Spleen (tissue), 7 donors: Measurements from ENCODE around the gene GNAO1.

ENCODE experiments used
- CTCF ChIP-seq, 11 experiments: fragments of 200-600 bp in 7 of 11; fragments of 450-650 bp in 4 of 11; sonication (generic) in 4 of 11; IDR thresholded peaks in 8 of 11; conservative IDR thresholded peaks in 3 of 11; 1 replicate in 7 of 11; 2 replicates in 4 of 11; pipeline versions ENCODE4 v1.4.0 to v1.8.0; 2016 to 2021; ENCODE audit warnings: antibody characterized with exemption in 11 of 11, inconsistent platforms in 4 of 11, mild to moderate bottlenecking in 1 of 11
- POLR2A ChIP-seq, 3 donors: fragments of 450-650 bp; IDR thresholded peaks; one replicate each; pipeline ENCODE4 v1.5.1; 2017; ENCODE audit warnings: antibody characterized with exemption in 3 of 3, mild to moderate bottlenecking in 1 of 3
- POLR2AphosphoS5 ChIP-seq, 3 donors: sonication (generic); formaldehyde crosslinking; IDR thresholded peaks; one replicate each; pipeline ENCODE4 v1.5.1; 2017; ENCODE audit warnings: antibody characterized with exemption in 3 of 3
- donor health status: DM: no; HTN: no; CAD: no; lungs with moderate emphysema.
- donor health status: DM: no; HTN: no; CAD: no.
- donor health status: DM: no; HTN: no; CAD: no.

- TF ChIP-seq CTCF (IDR thresholded peaks at IDR 0.05 in 8 of 11, conservative IDR thresholded peaks at IDR 0.05 in 3 of 11) (no peak), POLR2A (IDR thresholded peaks at IDR 0.05) (no peak), POLR2AphosphoS5 (IDR thresholded peaks at IDR 0.05) (no peak)
These were observed 98.1 kb downstream of the GNAO1 start for GRCh38 chr16:56289416-56289815.
